H1 (cell line): ENCODE data around the gene LITAF.

Source experiments
- BRCA1 ChIP-seq: IDR thresholded peaks from 2 replicates; pipeline ENCODE4 v1.6.1; 2012; ENCODE audit warnings: low read depth, low read length, improper control_type of control experiment
- CTCF ChIP-seq, 3 experiments: IDR thresholded peaks; 1 replicate in 2 of 3; 2 replicates in 1 of 3; pipeline versions ENCODE4 v1.5.1 to v1.6.1; 2011; ENCODE audit warnings: low read length in 3 of 3, mild to moderate bottlenecking in 3 of 3, inconsistent platforms in 2 of 3, low read depth in 1 of 3, moderate library complexity in 1 of 3; ENCODE audit not compliant: insufficient read depth in 1 of 3; ENCODE audit errors: control extremely low read depth in 1 of 3
- JUND ChIP-seq: IDR thresholded peaks from 2 replicates; pipeline ENCODE4 v1.6.1; 2011; ENCODE audit warnings: mild to moderate bottlenecking, improper control_type of control experiment, low read length
- MAFK ChIP-seq: IDR thresholded peaks from 2 replicates; pipeline ENCODE4 v1.6.1; 2012; ENCODE audit warnings: low read depth, mild to moderate bottlenecking, improper control_type of control experiment, low read length
- RAD21 ChIP-seq, 2 experiments: IDR thresholded peaks in 1 of 2; conservative IDR thresholded peaks in 1 of 2; 2 replicates each; pipeline ENCODE4 v1.6.1; 2011; ENCODE audit warnings: low read depth in 2 of 2, low read length in 2 of 2, improper control_type of control experiment in 1 of 2, inconsistent platforms in 1 of 2, mild to moderate bottlenecking in 1 of 2, moderate library complexity in 1 of 2
- RXRA ChIP-seq: IDR thresholded peaks from 2 replicates; pipeline ENCODE4 v1.6.1; 2011; ENCODE audit warnings: low read depth, mild to moderate bottlenecking, low read length, moderate library complexity; ENCODE audit not compliant: insufficient read depth
- SIX5 ChIP-seq: IDR thresholded peaks from 2 replicates; pipeline ENCODE4 v1.6.1; 2011; ENCODE audit warnings: mild to moderate bottlenecking, low read depth, low read length
- YY1 ChIP-seq: IDR thresholded peaks from 2 replicates; pipeline ENCODE4 v1.6.1; 2011; ENCODE audit warnings: low read depth, mild to moderate bottlenecking, low read length

DNA sequence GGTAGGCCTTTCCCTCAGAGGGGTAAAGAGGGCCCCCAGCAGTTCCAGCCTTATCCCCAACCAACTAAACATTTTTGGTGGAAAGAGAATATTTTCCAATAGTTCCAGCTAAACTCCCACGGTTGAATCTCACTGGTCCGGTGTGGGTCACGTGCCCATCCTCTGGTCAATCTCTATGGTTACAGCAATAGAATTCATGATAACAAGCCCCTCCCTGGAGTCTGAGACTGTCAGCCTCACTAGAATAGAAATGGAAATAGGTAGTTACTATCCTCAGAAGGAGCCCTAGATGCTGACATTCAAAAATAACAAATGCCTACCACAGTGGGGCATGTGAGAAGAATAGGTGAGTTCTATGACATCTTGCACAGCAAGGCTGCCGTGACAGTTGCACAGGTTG, 37.5 kb upstream of the LITAF start:
- TF ChIP-seq RXRA (no peak), RAD21 (IDR thresholded peaks at IDR 0.05 in 1 of 2, conservative IDR thresholded peaks at IDR 0.05 in 1 of 2; ENCODE audit: low read depth in 2 of 2, low read length in 2 of 2) (no peak), SIX5 (no peak), CTCF (IDR thresholded peaks at IDR 0.05; ENCODE audit: control extremely low read depth in 1 of 3, insufficient read depth in 1 of 3, low read depth in 1 of 3, low read length in 3 of 3) (no peak), YY1 (no peak), BRCA1 (no peak), MAFK (no peak), JUND (no peak)
